NCI-H2107 treated with DMSO at 0.1 percent for 48 hours (cell line): ENCODE data around the gene BCDIN3D.
"Not testable (repeated sequence)": the region's sequence is repeated elsewhere in the genome, so short reads cannot be mapped to it uniquely, and the experiment has no call there.

Experiments used
- DNase-seq: peaks from one replicate; lab custom pipeline; 2025; ENCODE audit not compliant: unreplicated experiment; lab: John Stamatoyannopoulos, UW

Gene BCDIN3D, protein sequence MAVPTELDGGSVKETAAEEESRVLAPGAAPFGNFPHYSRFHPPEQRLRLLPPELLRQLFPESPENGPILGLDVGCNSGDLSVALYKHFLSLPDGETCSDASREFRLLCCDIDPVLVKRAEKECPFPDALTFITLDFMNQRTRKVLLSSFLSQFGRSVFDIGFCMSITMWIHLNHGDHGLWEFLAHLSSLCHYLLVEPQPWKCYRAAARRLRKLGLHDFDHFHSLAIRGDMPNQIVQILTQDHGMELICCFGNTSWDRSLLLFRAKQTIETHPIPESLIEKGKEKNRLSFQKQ

DNA sequence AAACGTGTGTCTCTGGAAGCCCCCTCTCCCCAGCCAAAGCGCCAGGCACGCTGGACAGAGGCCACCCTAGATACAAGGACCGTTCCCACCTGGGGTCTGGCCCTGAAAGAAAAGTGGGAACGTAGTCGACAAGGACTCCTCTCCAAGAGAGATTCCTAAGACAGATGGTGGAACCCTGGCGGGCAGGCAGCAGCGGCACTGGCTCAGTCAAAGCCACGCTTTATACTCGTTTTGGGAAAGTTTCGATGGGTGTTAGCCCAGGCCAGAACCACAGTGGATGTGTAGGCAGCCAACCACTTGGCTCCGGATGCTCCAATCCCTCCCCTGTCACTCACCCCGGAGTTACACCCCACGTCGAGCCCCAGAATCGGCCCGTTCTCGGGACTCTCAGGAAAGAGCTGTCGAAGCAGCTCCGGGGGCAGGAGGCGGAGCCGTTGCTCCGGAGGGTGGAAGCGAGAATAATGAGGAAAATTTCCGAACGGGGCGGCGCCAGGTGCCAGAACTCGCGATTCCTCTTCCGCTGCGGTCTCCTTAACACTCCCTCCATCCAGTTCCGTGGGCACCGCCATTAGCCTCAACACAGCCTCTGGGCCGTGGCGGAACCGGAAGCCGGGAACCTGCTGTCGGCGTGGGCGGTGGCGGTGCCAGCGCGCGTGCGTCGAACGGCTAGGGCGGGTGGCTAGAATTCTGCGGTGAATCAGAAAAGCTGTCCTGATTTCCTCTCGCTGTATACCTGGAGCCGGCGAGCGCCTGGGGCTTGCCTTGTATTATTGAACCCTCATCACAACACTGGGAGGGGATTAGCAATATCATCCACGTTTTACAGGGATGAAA is at the start of gene BCDIN3D:
Gene BCDIN3D (minus strand): TSS at position 588 of the 834 bp plus-strand sequence. CDS start 19 bp downstream, at position 569.
- DNase-seq = peak; percentile 91

DNA sequence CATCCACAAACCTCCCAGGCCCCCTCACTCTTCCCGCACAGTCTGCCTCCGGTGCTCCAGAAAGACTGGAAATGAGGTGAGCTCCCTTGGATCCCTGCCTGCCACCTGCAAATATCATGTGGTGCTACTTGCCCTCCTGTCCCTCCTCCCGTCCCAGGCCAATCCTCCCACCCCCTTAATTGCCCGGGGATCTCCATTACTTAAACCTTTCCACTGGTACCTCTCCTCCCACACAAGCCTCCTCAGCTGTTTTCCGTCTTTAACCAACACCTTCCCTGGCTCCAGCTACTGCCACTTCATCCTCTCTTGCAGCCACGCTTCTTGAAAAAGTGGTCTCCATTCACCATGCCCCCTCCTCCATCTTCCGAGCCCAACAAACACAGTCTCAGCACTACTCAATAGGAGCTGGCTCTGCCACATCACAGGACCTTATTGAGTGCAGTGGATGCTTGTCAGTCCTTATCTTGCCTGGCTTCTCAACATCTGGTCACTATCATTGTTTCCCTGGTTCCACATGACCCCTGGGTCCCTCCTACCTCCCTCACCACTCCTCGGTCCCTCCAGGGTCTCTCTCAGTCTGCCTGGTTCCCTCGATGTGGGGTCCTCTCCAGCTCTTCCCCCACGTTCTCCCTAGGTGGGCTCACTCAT is 49.3 kb upstream of the BCDIN3D start:
- no peak for DNase-seq

DNA sequence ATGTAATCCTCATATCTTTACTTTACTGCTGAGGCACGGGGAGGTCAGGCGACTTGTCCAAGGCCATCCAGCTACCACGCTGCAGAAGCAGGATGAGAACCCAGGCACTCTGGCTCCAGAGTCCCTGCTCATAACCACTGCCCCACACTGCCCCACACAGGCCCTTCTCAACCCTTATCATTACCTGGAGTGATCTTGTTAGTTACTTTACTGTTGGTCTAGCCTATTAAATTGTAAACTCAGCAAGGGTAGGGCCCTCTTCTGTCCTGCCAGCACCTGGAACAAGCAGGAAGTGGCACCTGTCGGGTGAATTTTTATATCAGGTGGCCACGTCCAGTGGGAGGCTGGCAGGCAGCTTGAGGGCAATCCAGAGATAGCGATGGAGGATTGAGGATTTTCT is 48.6 kb upstream of the BCDIN3D start:
- DNase-seq = no peak

DNA sequence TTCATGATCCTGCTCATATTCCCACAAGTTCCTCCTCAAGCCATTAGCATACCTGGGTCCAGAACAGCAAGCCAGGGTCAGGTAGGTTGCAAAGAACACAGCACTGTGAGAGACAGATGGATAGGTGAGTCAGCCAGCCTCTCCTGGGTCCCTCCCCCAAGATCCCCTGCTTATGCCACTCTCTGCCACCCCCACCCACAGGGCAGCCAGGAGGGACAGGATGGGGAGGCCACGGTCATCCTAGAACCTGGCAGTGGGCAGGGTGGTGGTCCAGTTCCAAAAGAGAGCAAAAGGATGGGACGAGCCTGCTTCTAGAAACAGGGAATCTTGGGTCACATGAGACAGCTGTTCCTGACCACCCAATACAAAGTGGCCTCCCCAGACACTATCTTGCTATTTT is 48.1 kb upstream of the BCDIN3D start:
- DNase-seq = no peak

DNA sequence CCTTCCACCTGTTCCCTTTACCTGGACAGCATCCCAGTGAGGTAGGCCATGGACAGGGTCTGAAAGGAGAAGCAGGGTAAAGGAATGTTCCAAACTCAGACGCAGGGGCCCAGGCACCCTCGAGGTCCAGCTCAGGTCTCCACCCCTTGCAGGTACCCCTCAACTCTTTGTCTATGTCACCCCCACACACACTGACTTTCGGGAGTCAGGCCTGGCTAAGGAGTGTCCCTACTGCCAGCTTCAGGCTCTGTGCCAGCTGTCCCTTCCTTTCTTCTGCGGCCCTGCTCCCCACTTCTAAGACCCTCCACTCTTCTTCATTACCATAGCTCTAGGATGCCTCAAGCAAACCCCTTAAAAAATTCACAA is 47.2 kb upstream of the BCDIN3D start:
- DNase-seq = no peak

DNA sequence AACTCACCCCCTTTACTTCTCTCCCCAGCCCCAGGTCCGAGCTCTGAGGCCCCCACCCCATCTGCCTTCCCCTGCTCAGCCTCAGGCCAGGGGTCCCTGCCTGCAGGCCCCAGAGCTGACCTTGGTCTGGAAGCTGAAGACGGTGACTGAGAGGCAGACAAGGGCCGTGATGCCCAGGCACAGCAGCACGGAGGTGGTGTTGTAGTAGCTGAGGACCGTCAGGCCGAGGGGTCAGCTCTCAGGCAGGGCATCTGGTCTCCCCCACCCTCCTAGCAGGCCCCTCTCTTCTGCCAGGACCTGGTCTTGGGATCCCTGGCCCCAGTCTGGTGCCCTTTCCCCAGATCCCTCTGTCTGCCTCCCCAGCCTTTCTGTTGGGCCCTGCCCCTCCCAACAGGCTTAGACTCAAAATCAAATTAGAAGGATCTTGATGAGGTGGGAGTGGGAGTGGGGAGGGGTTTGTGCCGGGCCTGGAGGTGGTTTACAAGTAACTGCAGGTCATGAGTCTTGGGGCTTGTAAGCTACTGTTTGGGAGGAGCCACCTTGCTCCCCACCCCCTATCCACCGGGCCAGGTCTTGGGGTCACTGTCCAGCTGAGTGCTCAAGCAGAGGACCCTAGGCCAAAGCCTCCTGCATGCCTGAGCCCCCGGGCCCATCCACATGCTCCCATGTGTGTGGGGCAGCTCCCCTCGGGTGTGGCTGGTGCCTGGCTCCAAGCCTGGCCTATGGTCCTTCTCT is 46.6 kb upstream of the BCDIN3D start:
- DNase-seq = no peak

DNA sequence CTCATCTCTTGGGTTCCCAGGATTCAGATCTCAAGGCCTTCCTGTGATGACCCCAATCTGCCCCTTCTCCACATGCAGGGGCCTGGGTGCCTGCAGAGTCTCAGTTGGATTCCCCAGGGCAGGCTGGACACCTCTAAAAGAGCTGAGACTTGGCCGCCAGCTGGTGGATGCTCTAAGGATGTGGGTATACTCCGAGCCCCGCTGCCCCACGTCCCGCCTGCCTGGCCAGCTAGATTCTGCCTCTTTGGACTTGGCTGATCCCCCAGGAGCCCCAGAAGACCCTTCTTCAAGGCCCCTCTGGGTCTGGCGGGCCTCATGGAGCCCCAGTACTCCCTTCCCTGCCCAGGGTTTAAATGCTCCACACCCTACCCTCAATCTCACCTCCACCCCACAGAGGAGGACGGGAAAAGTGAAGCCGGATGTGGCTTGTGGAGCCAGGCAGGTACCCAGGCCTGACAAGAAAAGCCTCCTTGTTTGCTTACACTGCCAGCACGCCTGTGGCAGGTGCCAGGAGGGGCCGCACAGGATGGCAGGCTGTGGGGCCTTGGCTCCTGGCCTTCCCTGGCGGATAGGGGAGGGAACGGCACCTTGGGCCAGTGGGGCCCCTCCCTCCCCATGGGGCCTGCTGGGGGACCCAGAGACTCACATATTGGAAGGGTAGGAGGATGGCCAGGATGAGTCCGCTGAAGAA is 45.7 kb upstream of the BCDIN3D start:
- peak; percentile 42 for DNase-seq

DNA sequence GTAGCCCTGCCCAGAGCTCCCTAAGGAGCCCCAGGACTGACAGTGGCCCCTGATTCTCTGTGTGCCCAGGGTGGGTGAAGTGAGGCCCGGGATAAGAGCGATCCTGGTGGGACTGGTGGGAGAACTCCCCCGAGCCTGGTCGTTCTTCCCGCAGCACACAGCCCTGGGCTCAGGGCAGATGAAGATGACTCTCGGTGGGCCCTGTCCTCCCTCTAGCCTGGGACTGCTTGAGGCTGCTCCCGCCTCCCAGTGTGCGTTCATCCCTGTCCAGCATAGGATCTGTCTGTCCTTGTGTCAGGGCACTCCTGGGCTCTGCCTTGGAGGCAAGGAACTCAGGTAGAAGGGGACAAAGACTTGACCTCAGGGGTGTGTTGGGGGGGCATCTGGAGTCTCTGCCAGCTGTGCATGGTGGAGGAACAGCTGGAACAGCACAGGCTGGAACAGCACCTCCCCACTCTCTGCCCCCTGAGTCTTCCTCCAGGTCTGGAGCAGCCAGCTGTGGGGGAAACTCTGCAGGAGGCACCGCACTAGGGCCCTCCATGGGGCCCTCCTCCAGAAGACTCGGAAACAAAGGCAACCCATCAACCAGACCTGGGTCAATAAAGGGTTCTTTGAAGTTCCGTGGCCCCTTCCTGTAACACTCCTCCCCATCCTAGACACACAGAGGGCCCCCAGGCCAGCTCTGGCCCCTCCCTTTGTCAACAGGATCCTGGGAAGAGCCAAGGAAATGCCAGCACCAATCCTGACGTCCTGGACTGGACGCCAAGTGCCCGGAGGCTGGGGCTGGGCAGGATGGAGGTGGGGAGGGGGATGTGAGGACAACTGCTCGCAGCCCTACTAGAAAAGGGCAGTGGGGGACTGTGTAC is 44.9 kb upstream of the BCDIN3D start:
- DNase-seq = no peak

DNA sequence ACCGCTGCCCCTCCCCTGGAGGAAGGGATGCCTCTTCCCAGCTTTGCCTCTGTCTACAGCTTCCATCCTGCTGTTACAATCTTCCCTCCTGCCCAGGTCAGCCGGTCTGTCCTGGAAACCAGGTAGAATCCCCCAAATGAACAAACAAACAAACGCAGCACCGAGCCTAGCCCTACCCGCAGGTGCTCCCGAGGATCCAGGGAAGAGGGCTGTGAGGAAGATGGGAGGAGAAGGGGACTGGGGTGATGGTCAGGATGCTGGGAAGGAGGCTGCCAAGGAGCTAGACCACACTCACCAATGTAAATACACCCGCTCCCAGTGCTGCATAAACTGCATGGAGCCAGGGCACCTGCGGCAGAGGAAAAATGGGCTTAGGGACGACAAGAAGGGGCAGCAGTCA is 44.2 kb upstream of the BCDIN3D start:
- no peak for DNase-seq

DNA sequence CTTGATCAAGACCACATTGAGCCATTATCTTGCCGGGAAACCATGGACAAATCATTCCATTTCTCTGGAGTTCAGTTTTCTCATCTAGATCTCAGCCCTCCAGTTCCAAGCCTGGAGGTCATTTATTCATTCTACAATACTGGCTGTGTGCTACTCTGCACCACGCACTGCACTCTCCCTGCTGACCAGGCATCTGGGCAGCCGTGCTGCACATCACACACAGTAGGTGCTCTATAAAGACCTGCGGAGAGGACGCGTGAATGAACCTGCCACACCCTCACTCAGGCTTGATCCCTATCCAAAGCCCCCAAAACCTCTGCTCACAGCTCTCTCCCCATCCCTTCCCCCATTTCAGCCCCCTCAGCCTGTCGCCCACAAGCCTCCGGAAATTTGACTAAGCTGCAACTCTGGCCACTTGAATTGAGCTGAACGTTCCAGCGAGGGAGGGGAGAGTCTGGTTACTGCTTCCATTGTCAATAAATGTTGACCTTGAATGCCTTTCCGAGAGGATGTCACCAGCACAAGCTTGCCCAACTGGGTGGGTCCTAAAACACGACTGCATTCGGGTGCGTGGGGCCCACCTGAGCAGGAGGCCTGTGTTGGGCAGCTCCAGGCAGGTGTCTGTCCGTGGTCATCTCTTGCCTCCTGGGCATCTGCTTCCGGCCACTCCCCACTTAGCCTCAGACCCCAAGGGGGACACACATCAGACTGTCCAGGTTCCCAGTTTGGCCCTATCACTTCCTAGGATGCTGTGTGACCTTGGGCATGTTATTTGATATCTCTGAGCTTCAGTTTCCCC is 43.0 kb upstream of the BCDIN3D start:
- DNase-seq = peak; percentile 38

DNA sequence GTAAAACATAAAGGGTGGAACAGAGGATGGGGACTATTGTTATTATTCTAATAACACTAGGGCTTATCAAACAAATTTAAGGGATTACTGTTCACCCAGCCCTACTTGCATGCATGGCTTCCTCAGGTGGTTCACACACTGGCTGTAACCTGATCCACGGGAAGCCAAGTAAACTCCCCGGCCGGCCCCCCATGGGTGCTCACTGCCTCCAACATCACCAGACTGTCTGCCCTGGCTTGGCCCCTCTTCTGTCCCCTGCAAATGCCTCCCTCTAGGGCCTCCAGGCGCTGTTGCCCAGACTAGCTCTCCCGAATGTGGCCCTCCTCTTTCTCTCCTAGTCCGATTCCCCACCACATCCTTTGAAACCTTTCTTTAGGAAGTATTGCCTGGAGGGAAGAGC is 42.2 kb upstream of the BCDIN3D start:
- peak; percentile 89 for DNase-seq

DNA sequence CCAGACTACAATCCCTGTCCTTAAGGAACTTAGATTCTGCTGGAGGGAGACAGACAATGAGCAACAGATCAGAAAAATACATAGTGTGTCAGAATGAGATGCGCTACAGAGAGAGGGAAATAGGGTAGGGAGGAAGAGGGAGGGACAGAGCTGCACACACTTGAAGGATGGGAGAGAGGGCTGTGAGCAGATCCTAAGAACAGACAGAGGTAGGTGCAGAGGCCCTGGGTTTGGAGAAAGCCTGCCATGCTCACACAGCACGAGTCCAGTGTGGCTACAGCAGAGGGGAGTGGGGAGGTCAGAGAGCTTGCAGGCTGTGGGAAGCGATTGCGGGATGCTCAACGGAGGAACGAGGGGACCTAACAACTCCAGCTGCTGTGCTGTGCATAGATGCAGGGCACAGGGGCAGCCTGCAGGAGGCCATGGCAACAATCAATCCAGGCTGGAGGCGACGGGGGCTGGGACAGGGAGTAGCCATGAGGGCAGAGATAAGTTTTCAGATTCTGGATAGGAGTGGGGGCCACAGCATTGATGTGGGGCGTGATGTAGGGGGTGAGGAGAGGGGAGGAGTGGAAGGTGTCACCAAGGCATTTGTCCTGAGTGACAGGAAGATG is 40.1 kb upstream of the BCDIN3D start:
- DNase-seq = no peak

DNA sequence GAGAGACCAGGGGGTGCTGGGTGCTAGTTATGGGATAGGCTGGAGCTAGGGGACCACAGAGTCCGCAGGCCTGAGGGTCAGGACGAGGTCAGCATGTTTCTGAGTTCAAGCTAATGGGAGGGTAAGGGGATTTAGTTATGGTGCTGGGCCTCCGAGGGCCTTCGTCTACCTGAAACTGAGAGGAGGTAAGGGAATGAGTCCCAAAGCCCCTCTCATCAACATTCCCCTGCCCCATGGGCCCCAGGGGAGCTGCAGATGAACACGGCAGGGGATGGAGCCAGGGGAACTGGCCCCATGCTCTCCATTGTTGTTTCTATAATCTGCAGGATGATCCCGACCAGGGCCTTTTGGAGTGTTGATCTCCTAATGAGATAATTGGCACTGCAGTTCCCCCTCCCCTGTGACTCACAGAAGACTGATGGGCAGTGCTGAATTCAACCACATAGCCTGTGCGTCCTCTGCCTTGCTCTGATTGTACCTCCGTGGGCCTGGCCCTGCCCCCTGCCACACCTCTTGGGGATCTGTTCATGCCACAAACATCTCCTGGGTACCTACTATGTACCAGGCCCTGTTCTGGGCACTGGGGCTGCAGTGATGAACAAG is 39.4 kb upstream of the BCDIN3D start:
- no peak for DNase-seq

DNA sequence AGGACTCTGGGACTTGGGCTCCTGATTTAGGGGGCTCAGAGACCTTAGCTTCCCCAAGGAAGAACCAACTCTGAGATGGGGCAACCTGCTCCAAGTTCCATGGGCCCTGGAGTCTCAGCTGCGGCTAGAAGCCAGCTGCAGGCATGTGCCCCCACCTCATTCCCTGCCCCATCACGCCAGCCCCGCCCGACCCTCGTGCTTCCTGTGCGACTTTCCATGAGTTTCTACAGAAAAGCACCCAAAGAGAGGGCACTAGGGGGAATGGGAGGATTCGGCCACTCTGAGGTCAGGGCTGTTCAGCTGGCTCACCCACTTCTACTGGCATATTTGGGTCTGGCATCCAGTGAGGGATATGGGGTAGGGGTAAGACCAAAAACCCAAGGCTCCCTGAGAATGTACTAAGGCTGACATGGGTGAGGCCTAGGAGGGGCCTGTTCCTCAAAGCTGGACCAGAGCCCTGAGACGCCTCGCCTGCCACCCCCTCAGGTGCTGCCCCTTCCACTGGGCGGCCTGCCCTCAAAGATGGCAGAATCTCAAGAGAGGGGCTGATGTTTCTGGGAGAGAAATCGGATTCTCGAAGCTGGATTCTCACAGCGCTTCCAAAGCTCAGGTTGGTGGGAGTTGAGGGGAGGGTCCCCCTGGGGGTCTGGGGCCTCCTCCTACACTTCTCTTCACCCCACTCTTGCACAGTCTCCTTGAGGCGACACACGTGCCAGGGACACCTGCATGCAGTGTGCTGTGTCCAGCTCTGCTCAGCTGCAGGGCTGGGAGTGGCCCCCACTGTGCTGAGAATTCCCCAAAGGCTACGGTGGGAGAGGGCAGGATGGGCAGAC is 38.7 kb upstream of the BCDIN3D start:
- DNase-seq = no peak

DNA sequence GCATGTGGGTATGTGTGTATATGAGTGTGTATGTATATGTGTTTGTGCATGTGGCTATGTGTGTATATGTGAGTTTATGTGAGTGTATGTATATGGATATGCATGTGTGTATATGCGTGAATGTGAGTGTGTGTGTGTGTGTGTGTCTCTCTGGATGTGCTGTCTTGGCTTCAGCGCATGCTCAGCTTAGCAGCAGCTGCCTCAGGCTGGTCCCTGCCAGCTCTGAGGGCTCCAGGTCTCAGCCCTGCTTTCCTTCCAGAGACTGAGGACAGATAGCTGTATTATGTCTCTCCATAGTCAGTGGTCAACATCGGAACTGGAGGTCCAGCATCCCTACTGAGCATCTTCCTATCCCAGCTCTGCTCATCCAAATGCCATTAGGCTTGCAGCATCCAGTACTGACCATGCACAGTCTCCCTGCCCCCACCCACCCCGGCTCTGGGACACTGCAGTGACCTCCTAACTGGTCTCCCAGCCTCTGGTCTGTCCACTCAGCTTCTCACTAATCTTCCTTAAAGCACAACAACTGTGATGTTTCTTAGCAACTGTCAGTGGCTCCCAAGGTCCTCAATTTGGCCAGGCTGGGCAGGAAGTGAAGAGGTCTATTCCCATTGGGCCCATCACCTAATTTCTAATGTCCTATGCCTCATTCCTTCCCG is 38.0 kb upstream of the BCDIN3D start:
- DNase-seq = no peak

DNA sequence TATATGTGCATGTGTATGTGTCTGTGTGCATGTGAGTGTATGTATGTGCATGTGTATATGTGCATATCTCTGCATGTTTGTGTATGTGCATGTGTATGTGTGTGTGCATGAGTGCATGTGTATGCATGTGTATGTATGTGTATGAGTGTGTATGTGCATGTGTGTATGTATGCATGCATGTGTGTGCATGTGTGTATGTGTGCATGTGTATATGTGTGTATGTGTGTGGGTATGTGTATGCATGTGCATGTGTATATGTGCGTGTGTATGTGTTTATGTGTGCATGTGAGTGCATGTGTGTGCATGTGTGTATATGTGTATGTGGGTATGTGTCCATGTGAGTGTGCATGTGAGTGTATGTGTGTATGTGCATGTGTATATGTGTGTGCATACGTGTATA is 36.2 kb upstream of the BCDIN3D start:
- not testable (repeated sequence) for DNase-seq

DNA sequence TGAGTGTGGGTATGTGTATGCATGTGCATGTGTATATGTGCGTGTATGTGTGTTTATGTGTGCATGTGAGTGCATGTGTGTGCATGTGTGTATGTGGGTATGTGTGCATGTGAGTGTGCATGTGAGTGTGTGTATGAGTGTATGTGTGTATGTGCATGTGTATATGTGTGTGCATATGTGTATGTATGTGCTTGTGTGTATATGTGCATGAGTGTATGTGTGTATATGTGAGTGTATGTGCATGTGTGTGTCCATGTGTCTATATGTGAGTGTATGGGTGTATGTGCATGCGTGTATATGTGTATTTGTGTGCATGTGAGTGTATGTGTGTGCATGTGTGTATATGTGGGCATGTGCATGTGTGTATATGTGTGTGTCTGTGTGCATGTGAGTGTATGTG is 35.1 kb upstream of the BCDIN3D start:
- DNase-seq = no peak
